Right kidney (tissue), 1 donor: ENCODE measurements around the gene PBOV1.
A peak's percentile ranks its signal among the peaks of the same experiment; 100 is the strongest.

Source experiments
- DNase-seq: peaks from one replicate; pipeline ENCODE4 v3.0.0-alpha.2; 2016

The PBOV1 gene

GRCh38 chr6:138204792-138205384, 13.4 kb downstream of the PBOV1 start:
- DNase-seq: no peak

- DNase-seq: no peak
Observed at GRCh38 chr6:138204303-138204702, 14.0 kb downstream of the PBOV1 start.

- DNase-seq: no peak
Observed at GRCh38 chr6:138203315-138203714, 15.0 kb downstream of the PBOV1 start.

- DNase-seq: no peak
Observed at GRCh38 chr6:138201836-138202235, 16.5 kb downstream of the PBOV1 start.

GRCh38 chr6:138198430-138199091, 19.7 kb downstream of the PBOV1 start:
- DNase-seq: no peak

- DNase-seq: no peak
Observed at GRCh38 chr6:138197570-138197969, 20.7 kb downstream of the PBOV1 start.

- DNase-seq: no peak
Observed at GRCh38 chr6:138196122-138196738, 22.1 kb downstream of the PBOV1 start.

GRCh38 chr6:138194287-138194686, 24.0 kb downstream of the PBOV1 start:
- no peak for DNase-seq

GRCh38 chr6:138188278-138188941, 29.9 kb downstream of the PBOV1 start:
- no peak for DNase-seq

- DNase-seq: no peak
Observed at GRCh38 chr6:138187156-138187555, 31.1 kb downstream of the PBOV1 start.

- DNase-seq: no peak
Observed at GRCh38 chr6:138184230-138184629, 34.1 kb downstream of the PBOV1 start.

GRCh38 chr6:138183790-138184134, 34.5 kb downstream of the PBOV1 start:
- DNase-seq: no peak

GRCh38 chr6:138182939-138183789, 35.1 kb downstream of the PBOV1 start:
- DNase-seq: peak; percentile 13

GRCh38 chr6:138176652-138177232, 41.5 kb downstream of the PBOV1 start:
- no peak for DNase-seq

- DNase-seq: no peak
Observed at GRCh38 chr6:138175596-138175995, 42.7 kb downstream of the PBOV1 start.
